Caco-2 (cell line): ENCODE measurements around the gene MOB1A. TPM values are rescaled to one million over a fixed set of nuclear protein-coding genes. Genes with fewer than 3 reads are reported as not detected.

Source experiments
- BruUV-seq: library from RNA; stranded (reverse); fragments of 400-500 nt; replicated peaks from 2 replicates; lab custom pipeline; 2021; lab: Mats Ljungman, UMichigan
- CTCF ChIA-PET: fragments of 300-600 bp; sonication (Branson Sonifier 250); formaldehyde crosslinking; loops from one replicate; lab custom pipeline; 2022; ENCODE audit warnings: antibody characterized with exemption; lab: Charles Lee
- POLR2A ChIA-PET: fragments of 300-600 bp; sonication (Branson Sonifier 250); formaldehyde crosslinking; loops from one replicate; lab custom pipeline; 2022; ENCODE audit warnings: antibody characterized with exemption; lab: Charles Lee
- DNase-seq, 2 experiments: peaks; one replicate each; pipeline versions ENCODE4 v3.0.0 to v3.0.0-alpha.2; 2020 to 2022
- H3K27me3 ChIP-seq: replicated peaks from 2 replicates; pipeline ENCODE4 v1.6.0; 2011; ENCODE audit warnings: low read length; ENCODE audit not compliant: control insufficient read depth, insufficient read depth
- H3K36me3 ChIP-seq: 2 replicates; pipeline ENCODE4 v1.5.1; 2011; ENCODE audit warnings: low read length; ENCODE audit not compliant: control insufficient read depth, insufficient read depth
- H3K4me1 ChIP-seq: fragments of 250-450 bp; sonication (Bioruptor Pico); 2 replicates; pipeline ENCODE4 v1.5.1; 2020; ENCODE audit warnings: mild to moderate bottlenecking
- H3K4me3 ChIP-seq: 2 replicates; pipeline ENCODE4 v1.5.1; 2011; ENCODE audit warnings: low read depth, mild to moderate bottlenecking, control low read depth, low read length
- H3K9me3 ChIP-seq: fragments of 250-450 bp; sonication (Bioruptor Pico); 2 replicates; pipeline ENCODE4 v1.5.1; 2020; ENCODE audit warnings: mild to moderate bottlenecking, moderate library complexity
- H3K27ac Mint-ChIP-seq: one replicate; pipeline ENCODE4 v1.8.0; 2022; ENCODE audit warnings: mixed read lengths; ENCODE audit not compliant: unreplicated experiment
- H3K27me3 Mint-ChIP-seq: one replicate; pipeline ENCODE4 v1.8.0; 2022; ENCODE audit warnings: mixed read lengths; ENCODE audit not compliant: insufficient read depth, unreplicated experiment
- H3K36me3 Mint-ChIP-seq: one replicate; pipeline ENCODE4 v1.8.0; 2022; ENCODE audit warnings: mild to moderate bottlenecking, mixed read lengths; ENCODE audit not compliant: insufficient read depth, unreplicated experiment
- H3K4me1 Mint-ChIP-seq: one replicate; pipeline ENCODE4 v1.8.0; 2022; ENCODE audit warnings: low read depth, mixed read lengths; ENCODE audit not compliant: unreplicated experiment
- H3K4me3 Mint-ChIP-seq: one replicate; pipeline ENCODE4 v1.8.0; 2022; ENCODE audit warnings: mild to moderate bottlenecking, moderate library complexity, mixed read lengths; ENCODE audit not compliant: unreplicated experiment
- H3K9me3 Mint-ChIP-seq: one replicate; pipeline ENCODE4 v1.8.0; 2022; ENCODE audit warnings: mixed read lengths; ENCODE audit not compliant: unreplicated experiment
- CTCF ChIP-seq, 2 experiments: fragments of 200-600 bp in 1 of 2; IDR thresholded peaks; 1 replicate in 1 of 2; 2 replicates in 1 of 2; pipeline versions ENCODE4 v1.5.1 to v1.8.0; 2011 to 2022; ENCODE audit warnings: antibody characterized with exemption in 1 of 2, control low read depth in 1 of 2, inconsistent platforms in 1 of 2, low read depth in 1 of 2, low read length in 1 of 2, mild to moderate bottlenecking in 1 of 2, moderate library complexity in 1 of 2; ENCODE audit not compliant: insufficient read depth in 1 of 2, severe bottlenecking in 1 of 2, unreplicated experiment in 1 of 2
- intact Hi-C: fragments of 100-400 bp; cut with micrococcal nuclease; formaldehyde crosslinking; loops from one replicate; pipeline ENCODE4 v1.10.0; 2022; ENCODE audit not compliant: unreplicated experiment
- total RNA-seq: library from RNA; stranded (reverse); gene quantifications from 2 replicates; pipeline ENCODE4 v1.2.3, GENCODE V29; 2022

MOB1A gene
- total RNA-seq, 1 experiment from 2014 or later: 125 TPM

- H3K27me3 Mint-ChIP-seq: no peaks in the 10 kb centered on the region
- peaks cover 100% of the 10 kb centered on the region for H3K36me3 Mint-ChIP-seq
- ChIA-PET CTCF (interaction anchor here (0.8 kb wide), 1 partner anchor 26 kb away, joined by 3 read pairs; the partner anchor contains the start of gene MOB1A), POLR2A (no interaction called here)
- TF ChIP-seq CTCF (IDR thresholded peaks at IDR 0.05; ENCODE audit: insufficient read depth in 1 of 2, low read depth in 1 of 2, low read length in 1 of 2, severe bottlenecking in 1 of 2, unreplicated experiment in 1 of 2): no peak
- H3K27ac Mint-ChIP-seq: peak overlapping the region; percentile 20
- H3K36me3 ChIP-seq: no peaks in the 10 kb centered on the region; the same call in 1 of the 2 replicates
- no TSS peak for BruUV-seq
- DNase-seq: no peak
- peaks cover 19% of the 10 kb centered on the region for H3K4me1 Mint-ChIP-seq
- H3K27me3 ChIP-seq: no peaks in the 10 kb centered on the region
- H3K4me3 ChIP-seq: no peak overlapping the region
- H3K9me3 ChIP-seq: no peaks in the 10 kb centered on the region
- H3K9me3 Mint-ChIP-seq: no peaks in the 10 kb centered on the region
- no peak overlapping the region for H3K4me3 Mint-ChIP-seq
- peaks cover 12% of the 10 kb centered on the region for H3K4me1 ChIP-seq
- intact Hi-C loops: no loop called here
Measured at GRCh38 chr2:74204436-74204835, 25.8 kb upstream of the MOB1A start.

GRCh38 chr2:74201596-74201995 lies 22.9 kb upstream of the MOB1A start:
- H3K27ac Mint-ChIP-seq: peak overlapping the region; percentile 100
- H3K4me1 Mint-ChIP-seq: peaks cover 32% of the 10 kb centered on the region
- no TSS peak for BruUV-seq

GRCh38 chr2:74201196-74201595 lies 22.5 kb upstream of the MOB1A start:
- Histone ChIP-seq H3K4me3 (no peak overlapping the region), H3K36me3 (no peaks in the 10 kb centered on the region), H3K27me3 (no peaks in the 10 kb centered on the region), H3K9me3 (no peaks in the 10 kb centered on the region), H3K4me1 (peaks cover 12% of the 10 kb centered on the region)
- peak in 1 of 2 experiments; percentile 7 for DNase-seq
- no TSS peak for BruUV-seq
- no peak for TF ChIP-seq CTCF (IDR thresholded peaks at IDR 0.05; ENCODE audit: insufficient read depth in 1 of 2, low read depth in 1 of 2, low read length in 1 of 2, severe bottlenecking in 1 of 2, unreplicated experiment in 1 of 2)
- Mint-ChIP-seq H3K9me3 (no peaks in the 10 kb centered on the region), H3K27me3 (no peaks in the 10 kb centered on the region), H3K4me1 (peaks cover 32% of the 10 kb centered on the region), H3K4me3 (peak overlapping the region; percentile 91), H3K27ac (peak overlapping the region; percentile 100), H3K36me3 (peaks cover 83% of the 10 kb centered on the region)
- intact Hi-C loops: no loop called here
- CTCF ChIA-PET: no interaction called here
- POLR2A ChIA-PET: interaction anchor here (0.9 to 1.2 kb wide), 3 partner anchors 12 to 81 kb away, joined by 3 to 6 read pairs (median 4); partner anchors contain the start of gene MOB1A

More at GRCh38 chr2:74201596-74201995, 22.9 kb upstream of the MOB1A start:
- Histone ChIP-seq H3K36me3 (no peaks in the 10 kb centered on the region), H3K4me3 (no peak overlapping the region), H3K9me3 (no peaks in the 10 kb centered on the region), H3K4me1 (peaks cover 12% of the 10 kb centered on the region), H3K27me3 (no peaks in the 10 kb centered on the region)
- no peaks in the 10 kb centered on the region for H3K9me3 Mint-ChIP-seq
- DNase-seq: no peak
- ChIA-PET POLR2A (interaction anchor here (0.9 to 1.2 kb wide), 3 partner anchors 12 to 81 kb away, joined by 3 to 6 read pairs (median 4); partner anchors contain the start of gene MOB1A), CTCF (no interaction called here)
- intact Hi-C loops: no loop called here
- TF ChIP-seq CTCF (IDR thresholded peaks at IDR 0.05; ENCODE audit: insufficient read depth in 1 of 2, low read depth in 1 of 2, low read length in 1 of 2, severe bottlenecking in 1 of 2, unreplicated experiment in 1 of 2): no peak
- H3K4me3 Mint-ChIP-seq: peak overlapping the region; percentile 91
- no peaks in the 10 kb centered on the region for H3K27me3 Mint-ChIP-seq
- peaks cover 87% of the 10 kb centered on the region for H3K36me3 Mint-ChIP-seq
